GM12878 (cell line): ENCODE results near the gene PRKCB. TPM values are rescaled to one million over a fixed set of nuclear protein-coding genes. Genes with fewer than 3 reads are reported as not detected.

Experiments
- ATAC-seq: fragments of 200-7000 bp; cut with Tn5 transposase; 3 replicates; pipeline ENCODE4 v1.9.1; 2020; ENCODE audit warnings: mild to moderate bottlenecking, moderate library complexity
- BruUV-seq: library from RNA; stranded (reverse); fragments of 400-500 nt; replicated peaks from 2 replicates; lab custom pipeline; 2021; lab: Mats Ljungman, UMichigan
- CTCF ChIA-PET: fragments of 300-600 bp; sonication (Branson Sonifier 250); formaldehyde crosslinking; extraction: SDS; loops from one replicate; lab custom pipeline; 2021; ENCODE audit warnings: inconsistent platforms; lab: Yijun Ruan, JAX
- POLR2A ChIA-PET: fragments of 350-600 bp; formaldehyde crosslinking; extraction: SDS; loops from one replicate; lab custom pipeline; 2021; ENCODE audit warnings: inconsistent platforms; lab: Charles Lee
- RAD21 ChIA-PET: fragments of 300-600 bp; sonication (Branson Sonifier 250); formaldehyde crosslinking; loops from one replicate; lab custom pipeline; 2023; ENCODE audit warnings: antibody characterized with exemption; ENCODE audit not compliant: unreplicated experiment; lab: Charles Lee
- SMC1A ChIA-PET: fragments of 300-600 bp; sonication (Branson Sonifier 250); formaldehyde crosslinking; loops from one replicate; lab custom pipeline; 2023; ENCODE audit not compliant: unreplicated experiment, uncharacterized antibody; lab: Charles Lee
- DNase-seq: peaks from one replicate; pipeline ENCODE4 v3.0.0-alpha.2; 2011; ENCODE audit warnings: low read depth, low spot score
- FAIRE-seq: peaks from 3 replicates; lab custom pipeline; 2011; peaks lifted over from hg19 to GRCh38; lab: Jason Lieb, UNC
- H2AFZ ChIP-seq: 2 replicates; pipeline ENCODE4 v1.6.0; 2011; ENCODE audit warnings: low read depth, low read length, control low read depth; ENCODE audit not compliant: control insufficient read depth
- H3K27ac ChIP-seq: 2 replicates; pipeline ENCODE4 v1.5.1; 2011; ENCODE audit warnings: control low read depth; ENCODE audit not compliant: control insufficient read depth, insufficient read depth
- H3K27me3 ChIP-seq, 2 experiments: replicated peaks in 1 of 2; 2 replicates each; pipeline versions ENCODE4 v1.6.0 to v1.6.1; 2011; ENCODE audit warnings: low read length in 1 of 2; ENCODE audit not compliant: control insufficient read depth in 2 of 2, insufficient read depth in 2 of 2
- H3K36me3 ChIP-seq, 2 experiments: 2 replicates each; pipeline ENCODE4 v1.5.1; 2011; ENCODE audit warnings: low read length in 1 of 2; ENCODE audit not compliant: control insufficient read depth in 2 of 2, insufficient read depth in 2 of 2
- H3K4me1 ChIP-seq: 2 replicates; pipeline ENCODE4 v1.6.1; 2011; ENCODE audit warnings: mild to moderate bottlenecking, low read length, moderate library complexity, mixed read lengths; ENCODE audit not compliant: control insufficient read depth, insufficient read depth
- H3K4me2 ChIP-seq: 2 replicates; pipeline ENCODE4 v1.6.0; 2011; ENCODE audit warnings: control low read depth; ENCODE audit not compliant: control insufficient read depth, insufficient read depth
- H3K4me3 ChIP-seq: fragments of 200-600 bp; sonication (generic); 2 replicates; pipeline ENCODE4 v1.5.1; 2016
- H3K79me2 ChIP-seq: 2 replicates; pipeline ENCODE4 v1.6.0; 2011; ENCODE audit warnings: low read length; ENCODE audit not compliant: control insufficient read depth, insufficient read depth
- H3K9ac ChIP-seq: 2 replicates; pipeline ENCODE4 v1.8.0; 2011; ENCODE audit warnings: low read length, control low read depth, mixed read lengths; ENCODE audit not compliant: control insufficient read depth, insufficient read depth
- H3K9me3 ChIP-seq: replicated peaks from 3 replicates; pipeline ENCODE4 v1.5.1; 2011; ENCODE audit warnings: mild to moderate bottlenecking, low read length; ENCODE audit not compliant: control insufficient read depth, insufficient read depth
- H4K20me1 ChIP-seq: 2 replicates; pipeline ENCODE4 v1.6.0; 2011; ENCODE audit not compliant: control insufficient read depth, insufficient read depth
- BCL3 ChIP-seq: IDR thresholded peaks from 2 replicates; pipeline ENCODE4 v1.6.1; 2011; ENCODE audit warnings: borderline replicate concordance, low read depth, mild to moderate bottlenecking, moderate library complexity, low read length; ENCODE audit not compliant: insufficient read depth, poor library complexity, severe bottlenecking
- BMI1 ChIP-seq: fragments of 450-650 bp; IDR thresholded peaks from 2 replicates; pipeline ENCODE4 v1.6.1; 2016; ENCODE audit warnings: mild to moderate bottlenecking, moderate library complexity, borderline replicate concordance
- FOXM1 ChIP-seq: IDR thresholded peaks from 2 replicates; pipeline ENCODE4 v1.6.1; 2012; ENCODE audit warnings: low read depth, mild to moderate bottlenecking, inconsistent platforms, low read length, moderate library complexity
- KAT2A ChIP-seq: conservative IDR thresholded peaks from 2 replicates; pipeline ENCODE4 v1.6.1; 2011; ENCODE audit warnings: low read depth, low read length; ENCODE audit not compliant: control insufficient read depth
- MTA2 ChIP-seq: fragments of 450-650 bp; IDR thresholded peaks from 2 replicates; pipeline ENCODE4 v1.6.1; 2016; ENCODE audit warnings: low read depth, mild to moderate bottlenecking, moderate library complexity
- MTA3 ChIP-seq: IDR thresholded peaks from 2 replicates; pipeline ENCODE4 v1.6.1; 2012; ENCODE audit warnings: low read length, inconsistent platforms, borderline replicate concordance
- NRF1 ChIP-seq: conservative IDR thresholded peaks from 2 replicates; pipeline ENCODE4 v1.6.1; 2011; ENCODE audit warnings: mild to moderate bottlenecking, low read depth, low read length, improper control_type of control experiment
- PAX5 ChIP-seq: IDR thresholded peaks from 2 replicates; pipeline ENCODE4 v1.6.1; 2011; ENCODE audit warnings: low read depth, low read length, borderline replicate concordance
- PAX8 ChIP-seq: fragments of 450-650 bp; IDR thresholded peaks from 2 replicates; pipeline ENCODE4 v1.6.1; 2017; ENCODE audit warnings: mild to moderate bottlenecking, moderate library complexity
- PML ChIP-seq: IDR thresholded peaks from 2 replicates; pipeline ENCODE4 v1.6.1; 2012; ENCODE audit warnings: low read length, inconsistent platforms
- POLR2AphosphoS5 ChIP-seq: IDR thresholded peaks from 2 replicates; pipeline ENCODE4 v1.6.1; 2011; ENCODE audit warnings: mild to moderate bottlenecking, low read length, inconsistent platforms
- SMAD1 ChIP-seq: fragments of 450-650 bp; IDR thresholded peaks from 2 replicates; pipeline ENCODE4 v1.6.1; 2018; ENCODE audit warnings: mild to moderate bottlenecking, low read depth; ENCODE audit not compliant: partially characterized antibody
- WGBS: methylation state at CpG from one replicate; pipeline ENCODE4 v1.1.6; 2016; ENCODE audit warnings: low lambda C conversion rate; ENCODE audit not compliant: insufficient replicate concordance, insufficient coverage; ENCODE audit errors: missing lambda C conversion rate; 5-methylcytosine and 5-hydroxymethylcytosine counted together
- in situ Hi-C: fragments of 300-500 bp; cut with MboI; formaldehyde crosslinking; loops from 9 replicates; pipeline ENCODE4 v1.14.3; 2018; ENCODE audit warnings: mixed read lengths
- intact Hi-C: fragments of 100-400 bp; cut with micrococcal nuclease; formaldehyde crosslinking; loops from one replicate; pipeline ENCODE4 v1.14.2; 2022; ENCODE audit not compliant: unreplicated experiment
- polyA plus RNA-seq, 11 experiments: library from polyadenylated mRNA; depleted of rRNA in 4 of 11; unstranded in 6 of 11; stranded (reverse) in 5 of 11; fragments of >200 nt; fragmentation: Nextera tagmentation in 4 of 11; fragmentation: Illumina TruSeq in 1 of 11; extraction: Ambion mirVana in 4 of 11; extraction: Trizol in 1 of 11; gene quantifications; 1 replicate in 1 of 11; 2 replicates in 10 of 11; pipeline versions ENCODE4 v1.2.1 to v1.2.3, GENCODE V29; 2011 to 2016; ENCODE audit warnings: inconsistent platforms in 2 of 11, missing spikeins in 2 of 11, low read depth in 1 of 11
- total RNA-seq, 4 experiments: library from RNA; depleted of rRNA in 3 of 4; stranded (reverse); fragments of >200 nt in 3 of 4; fragmentation: Illumina TruSeq in 1 of 4; extraction: Trizol in 1 of 4; gene quantifications; 2 replicates each; pipeline versions ENCODE4 v1.2.1 to v1.2.3, GENCODE V29; 2013 to 2021

The PRKCB gene
- total and polyA plus RNA-seq, 10 of the 15 experiments (the other 5 are each of a cell fraction or from before 2014, with no cell fraction given): 21.4 to 158 (median 97.3) TPM

GRCh38 chr16:24139282-24139681 is 303.5 kb downstream of the PRKCB start:
- no peak overlapping the region for H3K9ac ChIP-seq
- FAIRE-seq (no peak), ATAC-seq (no peak), DNase-seq (no peak)
- ChIA-PET CTCF (no interaction called here), SMC1A (no interaction called here), RAD21 (no interaction called here), POLR2A (no interaction called here)
- in situ Hi-C loops (no loop called here), intact Hi-C loops (no loop called here)
- H3K36me3 ChIP-seq: peaks cover 4 to 16% of the 10 kb centered on the region in 2 experiments; a peak in 3 of 4 replicates
- H3K4me1 ChIP-seq: no peaks in the 10 kb centered on the region
- no peak overlapping the region for H3K27ac ChIP-seq
- H3K27me3 ChIP-seq: no peaks in the 10 kb centered on the region
- no peak overlapping the region for H3K4me2 ChIP-seq
- no peaks in the 10 kb centered on the region for H3K9me3 ChIP-seq
- no TSS peak for BruUV-seq
- WGBS: 80% methylated on average over 3 of the region's 3 CpGs
- no peak overlapping the region for H2AFZ ChIP-seq
- H3K4me3 ChIP-seq: no peak overlapping the region
- no peak for TF ChIP-seq PAX5
- TF ChIP-seq SMAD1: no peak
- TF ChIP-seq PAX8: no peak
- TF ChIP-seq BCL3: no peak
- TF ChIP-seq MTA2: no peak
- no peak for TF ChIP-seq MTA3
- TF ChIP-seq FOXM1: no peak
- TF ChIP-seq POLR2AphosphoS5: no peak
- no peak for TF ChIP-seq KAT2A
- TF ChIP-seq BMI1: no peak
- TF ChIP-seq PML: no peak
- TF ChIP-seq NRF1: no peak
- no peaks in the 10 kb centered on the region for H3K79me2 ChIP-seq
- no peaks in the 10 kb centered on the region; the same call in none of the 2 replicates for H4K20me1 ChIP-seq
